Ascending aorta (tissue), 2 donors: Measurements from ENCODE around the gene ZC3H7A. TPM values are rescaled to one million over a fixed set of nuclear protein-coding genes. Genes with fewer than 3 reads are reported as not detected.

Experiments used
- DNase-seq, 2 donors: peaks; one replicate each; pipeline ENCODE4 v3.0.0-alpha.2; 2019; ENCODE audit warnings: low spot score in 2 of 2
- H3K27ac ChIP-seq, 2 donors: fragments of 200-600 bp; sonication (generic); one replicate each; pipeline ENCODE4 v1.5.1; 2016 to 2017; ENCODE audit warnings: mild to moderate bottlenecking in 1 of 2
- H3K27me3 ChIP-seq: fragments of 200-600 bp; sonication (generic); one replicate; pipeline ENCODE4 v1.5.1; 2017
- H3K36me3 ChIP-seq, 2 donors: fragments of 200-600 bp; sonication (generic); one replicate each; pipeline ENCODE4 v1.5.1; 2016
- H3K4me1 ChIP-seq, 2 donors: fragments of 200-600 bp; sonication (generic); one replicate each; pipeline ENCODE4 v1.5.1; 2016 to 2017; ENCODE audit warnings: mild to moderate bottlenecking in 1 of 2
- H3K4me3 ChIP-seq, 2 donors: fragments of 200-600 bp; sonication (generic); one replicate each; pipeline ENCODE4 v1.5.1; 2016 to 2017; ENCODE audit warnings: mild to moderate bottlenecking in 1 of 2
- H3K9me3 ChIP-seq, 2 donors: fragments of 200-600 bp; sonication (generic); one replicate each; pipeline ENCODE4 v1.5.1; 2016
- intact Hi-C: fragments of 100-400 bp; cut with DNase I; formaldehyde crosslinking; loops from one replicate; pipeline ENCODE4 v1.15.1; 2023
- total RNA-seq: library from RNA; depleted of rRNA; stranded (reverse); fragments of >200 nt; gene quantifications from one replicate; pipeline ENCODE4 v1.1.0, GENCODE V29; 2016
- TF ChIP-seq, protein P1 (sequence below), 3 experiments: fragments of 200-600 bp in 2 of 3; fragments of 450-650 bp in 1 of 3; sonication (generic) in 2 of 3; IDR thresholded peaks; one replicate each; pipeline ENCODE4 v1.5.1; 2016 to 2019; ENCODE audit warnings: antibody characterized with exemption in 3 of 3, mild to moderate bottlenecking in 1 of 3, moderate library complexity in 1 of 3

Gene ZC3H7A
- total RNA-seq, 1 donor from 2014 or later = 56.9 TPM

DNA sequence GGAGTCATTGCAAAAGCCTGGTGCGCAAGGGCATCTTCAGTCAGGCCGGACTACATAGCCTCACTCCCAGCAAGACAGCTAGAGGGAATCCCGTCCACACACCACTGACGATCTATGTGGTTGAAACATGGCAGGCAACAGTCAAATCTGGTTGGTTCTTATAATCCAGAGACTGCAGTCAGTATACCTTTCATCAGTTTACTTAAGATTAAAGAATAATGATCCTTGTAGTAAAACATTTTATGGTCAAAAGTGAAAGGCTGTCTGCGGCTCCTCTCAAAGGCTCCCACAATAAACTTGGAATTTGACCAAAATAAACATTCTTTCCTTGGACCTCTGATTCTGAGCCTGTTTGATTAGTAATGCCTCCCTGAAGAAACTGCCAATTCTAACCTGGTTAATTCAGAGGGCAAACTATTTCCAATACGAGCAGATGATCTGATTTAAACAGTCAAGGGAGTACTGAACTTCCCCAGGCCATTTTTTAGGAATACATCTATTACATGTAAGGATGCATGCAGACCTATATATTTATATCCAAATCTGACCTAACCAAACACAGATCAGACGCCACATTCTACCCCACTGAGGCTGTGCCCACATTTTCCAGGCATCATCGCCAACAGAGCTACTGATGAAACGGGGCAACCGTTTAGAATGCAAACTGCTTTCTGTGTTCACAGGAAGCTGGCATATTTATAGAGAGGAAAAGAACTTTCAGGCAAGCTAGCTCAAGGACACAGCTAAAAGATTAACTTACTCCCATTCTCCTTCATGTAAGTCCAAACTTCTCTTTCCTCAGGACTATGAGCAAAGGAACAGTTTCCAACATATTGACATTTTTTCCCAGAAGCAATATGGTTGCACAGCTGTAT, 39.1 kb downstream of the ZC3H7A start:
- intact Hi-C loops = no loop called here
- DNase-seq = no peak
- no peaks in the 10 kb centered on the region for H3K27me3 ChIP-seq
- H3K36me3 ChIP-seq = peaks cover 57 to 90% of the 10 kb centered on the region in 2 donors
- TF ChIP-seq, protein P1, sequence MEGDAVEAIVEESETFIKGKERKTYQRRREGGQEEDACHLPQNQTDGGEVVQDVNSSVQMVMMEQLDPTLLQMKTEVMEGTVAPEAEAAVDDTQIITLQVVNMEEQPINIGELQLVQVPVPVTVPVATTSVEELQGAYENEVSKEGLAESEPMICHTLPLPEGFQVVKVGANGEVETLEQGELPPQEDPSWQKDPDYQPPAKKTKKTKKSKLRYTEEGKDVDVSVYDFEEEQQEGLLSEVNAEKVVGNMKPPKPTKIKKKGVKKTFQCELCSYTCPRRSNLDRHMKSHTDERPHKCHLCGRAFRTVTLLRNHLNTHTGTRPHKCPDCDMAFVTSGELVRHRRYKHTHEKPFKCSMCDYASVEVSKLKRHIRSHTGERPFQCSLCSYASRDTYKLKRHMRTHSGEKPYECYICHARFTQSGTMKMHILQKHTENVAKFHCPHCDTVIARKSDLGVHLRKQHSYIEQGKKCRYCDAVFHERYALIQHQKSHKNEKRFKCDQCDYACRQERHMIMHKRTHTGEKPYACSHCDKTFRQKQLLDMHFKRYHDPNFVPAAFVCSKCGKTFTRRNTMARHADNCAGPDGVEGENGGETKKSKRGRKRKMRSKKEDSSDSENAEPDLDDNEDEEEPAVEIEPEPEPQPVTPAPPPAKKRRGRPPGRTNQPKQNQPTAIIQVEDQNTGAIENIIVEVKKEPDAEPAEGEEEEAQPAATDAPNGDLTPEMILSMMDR (IDR thresholded peaks at IDR 0.05) = no peak
- H3K4me3 ChIP-seq = no peak overlapping the region
- peak overlapping the region; percentile 18 to 21 for H3K27ac ChIP-seq
- H3K4me1 ChIP-seq = peaks cover 0 to 9% of the 10 kb centered on the region in 2 donors
- no peaks in the 10 kb centered on the region for H3K9me3 ChIP-seq

DNA sequence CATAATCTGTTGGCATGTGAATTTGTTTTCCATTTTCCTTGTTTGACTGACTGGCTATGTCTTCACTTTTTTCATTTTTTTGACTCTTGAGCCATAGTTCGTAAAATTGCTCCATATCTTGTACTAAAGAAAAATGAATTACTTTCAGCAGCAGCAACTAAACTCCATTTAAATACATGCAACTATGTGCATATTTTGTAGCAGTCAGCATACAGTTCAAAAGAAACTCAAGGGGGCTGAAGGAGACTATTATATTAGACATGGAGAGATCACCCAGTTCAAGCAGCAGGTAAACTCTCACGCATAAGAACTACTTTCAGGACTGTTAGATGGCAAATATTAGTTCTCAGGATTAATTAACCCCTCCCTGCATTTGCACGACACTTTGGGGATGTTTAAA, 40.8 kb downstream of the ZC3H7A start:
- Histone ChIP-seq H3K9me3 (no peaks in the 10 kb centered on the region), H3K27ac (no peak overlapping the region), H3K36me3 (peaks cover 61 to 90% of the 10 kb centered on the region in 2 donors), H3K4me1 (peaks cover 0 to 9% of the 10 kb centered on the region in 2 donors), H3K4me3 (no peak overlapping the region), H3K27me3 (no peaks in the 10 kb centered on the region)
- DNase-seq = no peak
- intact Hi-C loops = no loop called here
- TF ChIP-seq, protein P1 (IDR thresholded peaks at IDR 0.05) = no peak

DNA sequence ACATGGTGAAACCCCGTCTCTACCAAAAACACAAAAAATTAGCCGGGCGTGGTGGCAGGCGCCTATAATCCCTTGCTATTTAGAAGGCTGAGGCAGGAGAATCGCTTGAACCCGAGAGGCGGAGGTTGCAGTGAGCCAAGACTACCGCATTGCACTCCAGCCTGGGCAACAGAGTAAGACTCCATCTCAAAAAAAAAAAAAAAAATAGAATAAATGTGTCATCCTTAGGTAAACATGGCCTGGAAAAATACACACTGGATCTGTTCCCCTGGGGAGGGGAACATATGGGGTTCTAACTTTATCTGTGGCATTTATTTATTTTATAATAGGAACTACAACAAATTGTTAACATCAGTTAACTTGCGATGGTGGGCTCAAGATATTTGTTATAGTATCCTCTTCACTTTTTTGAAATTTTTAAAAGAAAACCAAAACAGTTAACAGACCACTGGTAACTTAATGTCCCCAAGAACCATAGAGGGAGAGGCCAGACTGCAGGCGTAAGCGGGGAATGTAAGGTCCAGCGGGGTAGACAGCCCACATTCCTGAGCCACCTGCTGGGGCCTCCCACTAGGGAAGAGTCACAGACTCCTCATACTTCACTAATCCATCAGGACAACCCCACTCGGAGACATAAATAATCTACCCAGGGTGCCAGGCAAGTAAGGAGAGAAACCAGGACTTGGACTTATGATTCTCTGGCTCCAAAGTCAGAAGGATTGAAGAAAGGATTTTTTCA, 41.9 kb downstream of the ZC3H7A start:
- Histone ChIP-seq H3K27me3 (no peaks in the 10 kb centered on the region), H3K36me3 (peaks cover 67 to 90% of the 10 kb centered on the region in 2 donors), H3K9me3 (no peaks in the 10 kb centered on the region), H3K27ac (no peak overlapping the region), H3K4me3 (no peak overlapping the region), H3K4me1 (peaks cover 0 to 9% of the 10 kb centered on the region in 2 donors)
- intact Hi-C loops = no loop called here
- TF ChIP-seq, protein P1 (IDR thresholded peaks at IDR 0.05) = no peak
- no peak for DNase-seq

DNA sequence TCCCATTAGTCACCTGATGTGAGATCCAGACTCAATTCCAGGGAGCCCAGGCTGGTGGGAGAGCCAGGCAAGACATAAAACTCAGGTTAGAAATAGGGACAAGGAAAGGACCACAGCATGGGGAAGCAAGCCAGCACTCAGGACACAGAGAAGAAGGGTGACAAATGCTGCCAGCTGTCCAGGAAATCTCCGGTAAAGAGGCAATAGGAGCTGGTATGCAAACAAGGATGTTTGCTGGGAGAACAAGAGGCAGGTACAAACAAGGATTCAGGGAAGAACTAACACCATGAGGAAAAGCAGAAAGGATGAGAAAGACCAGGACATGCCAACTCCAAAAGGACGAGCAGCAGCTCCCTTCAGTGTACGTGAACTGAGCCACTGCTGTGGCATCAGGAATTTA, 44.2 kb downstream of the ZC3H7A start:
- H3K27ac ChIP-seq = no peak overlapping the region
- TF ChIP-seq, protein P1 (IDR thresholded peaks at IDR 0.05) = no peak
- no peak overlapping the region for H3K4me3 ChIP-seq
- intact Hi-C loops = no loop called here
- peaks cover 65 to 88% of the 10 kb centered on the region in 2 donors for H3K36me3 ChIP-seq
- no peaks in the 10 kb centered on the region for H3K9me3 ChIP-seq
- H3K27me3 ChIP-seq = no peaks in the 10 kb centered on the region
- H3K4me1 ChIP-seq = no peaks in the 10 kb centered on the region
- DNase-seq = no peak

DNA sequence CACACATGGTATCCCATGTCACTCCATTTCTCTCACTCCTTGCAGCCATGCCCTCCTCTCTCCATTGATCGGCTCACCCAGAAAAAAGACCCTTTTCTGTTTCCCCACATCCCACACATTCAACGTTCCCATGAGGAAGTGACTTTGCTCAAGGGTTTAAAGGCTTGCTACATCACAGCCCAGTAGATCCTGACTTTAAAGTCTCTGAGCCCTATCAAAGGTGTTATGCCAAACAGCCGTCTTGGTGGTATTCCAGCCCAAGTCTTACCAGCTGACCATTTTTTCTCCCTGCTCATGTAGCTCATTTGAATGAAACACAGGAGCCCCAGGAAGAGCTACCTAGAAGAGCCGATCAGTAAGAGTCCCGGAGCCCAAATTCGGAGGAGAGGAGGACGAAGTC, 47.0 kb downstream of the ZC3H7A start:
- intact Hi-C loops = no loop called here
- Histone ChIP-seq H3K27me3 (no peaks in the 10 kb centered on the region), H3K4me1 (no peaks in the 10 kb centered on the region), H3K4me3 (no peak overlapping the region), H3K9me3 (no peaks in the 10 kb centered on the region), H3K36me3 (peaks cover 44 to 62% of the 10 kb centered on the region in 2 donors), H3K27ac (no peak overlapping the region)
- TF ChIP-seq, protein P1 (IDR thresholded peaks at IDR 0.05) = no peak
- DNase-seq = no peak
